ENCODE measurements around the gene FOS. TPM values are rescaled to one million over a fixed set of nuclear protein-coding genes. Genes with fewer than 3 reads are reported as not detected.

FOS gene
- 118 and 124 TPM in 2 replicates for total RNA-seq (2014; rRNA removed; shearing (Covaris generic))
- polyA plus RNA-seq (2016; fragmentation: Nextera tagmentation; extraction: Ambion mirVana), result 107 and 110 TPM in 2 replicates

- H4K20me1 ChIP-seq (ENCODE audit: insufficient read depth), result no peaks in the 10 kb centered on the region
- TF ChIP-seq EZH2 (IDR thresholded peaks at IDR 0.05; ENCODE audit: insufficient read depth, poor library complexity, severe bottlenecking) (no peak), EZH2phosphoT487 (IDR thresholded peaks at IDR 0.05; ENCODE audit: insufficient read depth, low read depth) (no peak)
- WGBS, 2 experiments (ENCODE audit: low coverage in 1 of 2, low lambda C conversion rate in 2 of 2, missing lambda C conversion rate in 2 of 2), result 1% methylated on average over 69 of the region's 69 CpGs
- H3K9me3 ChIP-seq (ENCODE audit: low read depth), result no peaks in the 10 kb centered on the region
- H3K9ac ChIP-seq, result peak within 1 kb of the TSS; percentile 99
- no peaks in the 10 kb centered on the region for H3K27me3 ChIP-seq (replicated peaks; ENCODE audit: insufficient read depth)
- peak within 1 kb of the TSS; percentile 99 for H3K4me2 ChIP-seq (ENCODE audit: unreplicated experiment)
- H3K9me2 ChIP-seq (ENCODE audit: insufficient read depth), result no peaks in the 10 kb centered on the region
- H3F3A ChIP-seq (ENCODE audit: insufficient read depth), result peaks cover 45% of the 10 kb centered on the region; the same call in 1 of the 2 replicates
- in situ Hi-C loops (cut with MboI), result loop anchor here (25.0 kb wide), 1 partner anchor 341 kb away; no protein-coding TSS in a partner anchor
- peaks cover 10% of the 10 kb centered on the region for H3K4me1 ChIP-seq (ENCODE audit: insufficient read depth)
- peaks cover 21% of the 10 kb centered on the region for H3K79me2 ChIP-seq (ENCODE audit: insufficient read depth)
- peak within 1 kb of the TSS; percentile 90 for H2AFZ ChIP-seq
- H3K27ac ChIP-seq, result peak within 1 kb of the TSS; percentile 96
- DNase-seq, result peak; percentile 95
- peaks cover 20% of the 10 kb centered on the region; the same call in 1 of the 2 replicates for H3K36me3 ChIP-seq (ENCODE audit: low read depth)
- H3K4me3 ChIP-seq, result peak within 1 kb of the TSS; percentile 92
These were observed at the start of gene FOS for GRCh38 chr14:75278422-75279152. FOS (plus strand) TSS chr14:75278828; CDS start chr14:75278983, 155 bp downstream.

- H3K36me3 ChIP-seq (ENCODE audit: low read depth), result no peaks in the 10 kb centered on the region
- no peaks in the 10 kb centered on the region for H3K27me3 ChIP-seq (replicated peaks; ENCODE audit: insufficient read depth)
- H3K4me3 ChIP-seq, result no peak overlapping the region
- in situ Hi-C loops (cut with MboI), result no loop called here
- H3K79me2 ChIP-seq (ENCODE audit: insufficient read depth), result no peaks in the 10 kb centered on the region
- DNase-seq, result no peak
- H3K4me2 ChIP-seq (ENCODE audit: unreplicated experiment), result no peak overlapping the region
- TF ChIP-seq EZH2phosphoT487 (IDR thresholded peaks at IDR 0.05; ENCODE audit: insufficient read depth, low read depth) (no peak), EZH2 (IDR thresholded peaks at IDR 0.05; ENCODE audit: insufficient read depth, poor library complexity, severe bottlenecking) (no peak)
- H3K4me1 ChIP-seq (ENCODE audit: insufficient read depth), result peaks cover 15% of the 10 kb centered on the region
- H2AFZ ChIP-seq, result no peak overlapping the region
- no peak overlapping the region for H3K27ac ChIP-seq
- H3F3A ChIP-seq (ENCODE audit: insufficient read depth), result 0 out of 2 replicates have a peak, but pooled peaks cover 5% of the 10 kb centered on the region
- no peaks in the 10 kb centered on the region for H3K9me3 ChIP-seq (ENCODE audit: low read depth)
- no peak overlapping the region for H3K9ac ChIP-seq
- no peaks in the 10 kb centered on the region for H4K20me1 ChIP-seq (ENCODE audit: insufficient read depth)
- H3K9me2 ChIP-seq (ENCODE audit: insufficient read depth), result no peaks in the 10 kb centered on the region
- 96 to 99% methylated on average over 4 of the region's 4 CpGs for WGBS, 2 experiments (ENCODE audit: low coverage in 1 of 2, low lambda C conversion rate in 2 of 2, missing lambda C conversion rate in 2 of 2)
These were observed 48.9 kb upstream of the FOS start for GRCh38 chr14:75229661-75230139.

GRCh38 chr14:75230140-75230792 is 48.4 kb upstream of the FOS start:
- Histone ChIP-seq H3K9me2 (ENCODE audit: insufficient read depth) (no peaks in the 10 kb centered on the region), H3K36me3 (ENCODE audit: low read depth) (no peaks in the 10 kb centered on the region), H3K9me3 (ENCODE audit: low read depth) (no peaks in the 10 kb centered on the region), H3K79me2 (ENCODE audit: insufficient read depth) (no peaks in the 10 kb centered on the region), H3K9ac (no peak overlapping the region), H2AFZ (no peak overlapping the region), H3K27me3 (replicated peaks; ENCODE audit: insufficient read depth) (no peaks in the 10 kb centered on the region), H4K20me1 (ENCODE audit: insufficient read depth) (no peaks in the 10 kb centered on the region), H3K4me3 (no peak overlapping the region), H3K4me2 (ENCODE audit: unreplicated experiment) (no peak overlapping the region), H3K27ac (no peak overlapping the region), H3K4me1 (ENCODE audit: insufficient read depth) (peaks cover 18% of the 10 kb centered on the region), H3F3A (ENCODE audit: insufficient read depth) (0 out of 2 replicates have a peak, but pooled peaks cover 5% of the 10 kb centered on the region)
- TF ChIP-seq EZH2 (IDR thresholded peaks at IDR 0.05; ENCODE audit: insufficient read depth, poor library complexity, severe bottlenecking) (no peak), EZH2phosphoT487 (IDR thresholded peaks at IDR 0.05; ENCODE audit: insufficient read depth, low read depth) (no peak)
- 86 to 88% methylated on average over 6 of the region's 6 CpGs for WGBS, 2 experiments (ENCODE audit: low coverage in 1 of 2, low lambda C conversion rate in 2 of 2, missing lambda C conversion rate in 2 of 2)
- DNase-seq, result peak; percentile 66
- in situ Hi-C loops (cut with MboI), result no loop called here

- Histone ChIP-seq H3K9me2 (ENCODE audit: insufficient read depth) (no peaks in the 10 kb centered on the region), H3K4me2 (ENCODE audit: unreplicated experiment) (no peak overlapping the region), H4K20me1 (ENCODE audit: insufficient read depth) (no peaks in the 10 kb centered on the region), H3K4me1 (ENCODE audit: insufficient read depth) (peaks cover 18% of the 10 kb centered on the region), H3K9ac (no peak overlapping the region), H3F3A (ENCODE audit: insufficient read depth) (0 out of 2 replicates have a peak, but pooled peaks cover 5% of the 10 kb centered on the region), H3K27me3 (replicated peaks; ENCODE audit: insufficient read depth) (no peaks in the 10 kb centered on the region), H3K27ac (no peak overlapping the region), H2AFZ (no peak overlapping the region), H3K79me2 (ENCODE audit: insufficient read depth) (no peaks in the 10 kb centered on the region), H3K9me3 (ENCODE audit: low read depth) (no peaks in the 10 kb centered on the region), H3K36me3 (ENCODE audit: low read depth) (no peaks in the 10 kb centered on the region), H3K4me3 (no peak overlapping the region)
- in situ Hi-C loops (cut with MboI), result no loop called here
- WGBS, 2 experiments (ENCODE audit: low coverage in 1 of 2, low lambda C conversion rate in 2 of 2, missing lambda C conversion rate in 2 of 2), result 53 to 56% methylated on average over 2 of the region's 2 CpGs
- no peak for DNase-seq
- TF ChIP-seq EZH2 (IDR thresholded peaks at IDR 0.05; ENCODE audit: insufficient read depth, poor library complexity, severe bottlenecking) (no peak), EZH2phosphoT487 (IDR thresholded peaks at IDR 0.05; ENCODE audit: insufficient read depth, low read depth) (no peak)
These were observed 47.3 kb upstream of the FOS start for GRCh38 chr14:75231320-75231719.
